Mesenchymal stem cell (in vitro differentiated cells and primary cell): ENCODE data around the gene C1orf167.
A peak's percentile ranks its signal among the peaks of the same experiment; 100 is the strongest.

ENCODE experiments used
- DNase-seq: peaks from one replicate; pipeline ENCODE4 v3.0.0-alpha.2; 2013
- H2AFZ ChIP-seq: one replicate; pipeline ENCODE4 v1.6.1; 2013; ENCODE audit warnings: low read depth, mild to moderate bottlenecking, control low read depth, inconsistent platforms, low read length, moderate library complexity
- H2AK5ac ChIP-seq: 2 replicates; pipeline ENCODE4 v1.6.1; 2013; ENCODE audit warnings: low read length, moderate library complexity, mild to moderate bottlenecking, inconsistent platforms; ENCODE audit not compliant: severe bottlenecking
- H2BK120ac ChIP-seq: one replicate; pipeline ENCODE4 v1.6.1; 2013; ENCODE audit warnings: low read depth, mild to moderate bottlenecking, inconsistent platforms, low read length, moderate library complexity
- H2BK12ac ChIP-seq, 2 experiments: one replicate each; pipeline ENCODE4 v1.6.1; 2013; ENCODE audit warnings: inconsistent platforms in 2 of 2, low read length in 2 of 2, mild to moderate bottlenecking in 2 of 2, moderate library complexity in 2 of 2, control low read depth in 1 of 2
- H2BK15ac ChIP-seq: one replicate; pipeline ENCODE4 v1.6.1; 2013; ENCODE audit warnings: mild to moderate bottlenecking, low read depth, inconsistent platforms; ENCODE audit not compliant: poor library complexity, severe bottlenecking
- H2BK5ac ChIP-seq: 2 replicates; pipeline ENCODE4 v1.6.1; 2013; ENCODE audit warnings: low read depth, mild to moderate bottlenecking, low read length, control low read depth, inconsistent platforms; ENCODE audit not compliant: poor library complexity, severe bottlenecking
- H3K14ac ChIP-seq, 2 experiments: one replicate each; pipeline ENCODE4 v1.6.1; 2013; ENCODE audit warnings: inconsistent platforms in 2 of 2, low read length in 2 of 2, control low read depth in 1 of 2, mild to moderate bottlenecking in 1 of 2, moderate library complexity in 1 of 2
- H3K18ac ChIP-seq, 2 experiments: one replicate each; pipeline ENCODE4 v1.6.1; 2013; ENCODE audit warnings: inconsistent platforms in 2 of 2, low read length in 2 of 2, control low read depth in 1 of 2, low read depth in 1 of 2, mild to moderate bottlenecking in 1 of 2
- H3K23ac ChIP-seq, 2 experiments: one replicate each; pipeline ENCODE4 v1.6.1; 2013; ENCODE audit warnings: inconsistent platforms in 2 of 2, low read length in 2 of 2, mild to moderate bottlenecking in 2 of 2, moderate library complexity in 2 of 2, control low read depth in 1 of 2
- H3K27ac ChIP-seq: 2 replicates; pipeline ENCODE4 v1.5.1; 2013; ENCODE audit warnings: mild to moderate bottlenecking, moderate library complexity, low read length, control low read depth, inconsistent platforms; ENCODE audit not compliant: poor library complexity, severe bottlenecking
- H3K27me3 ChIP-seq, 2 experiments: 2 replicates each; pipeline versions ENCODE4 v1.6.1 to v1.7.0; 2013; ENCODE audit warnings: low read length in 2 of 2, mild to moderate bottlenecking in 2 of 2, moderate library complexity in 2 of 2, control low read depth in 1 of 2, inconsistent platforms in 1 of 2; ENCODE audit not compliant: control insufficient read depth in 1 of 2, insufficient read depth in 1 of 2
- H3K36me3 ChIP-seq, 2 experiments: 2 replicates each; pipeline versions ENCODE4 v1.6.1 to v1.7.0; 2013; ENCODE audit warnings: low read length in 2 of 2, control low read depth in 1 of 2, inconsistent platforms in 1 of 2, low read depth in 1 of 2, mild to moderate bottlenecking in 1 of 2; ENCODE audit not compliant: insufficient read depth in 2 of 2, control insufficient read depth in 1 of 2
- H3K4ac ChIP-seq, 2 experiments: one replicate each; pipeline ENCODE4 v1.6.1; 2013; ENCODE audit warnings: inconsistent platforms in 2 of 2, low read length in 2 of 2, mild to moderate bottlenecking in 2 of 2, moderate library complexity in 2 of 2, control low read depth in 1 of 2, low read depth in 1 of 2
- H3K4me1 ChIP-seq: 2 replicates; pipeline ENCODE4 v1.6.1; 2013; ENCODE audit warnings: low read depth, low read length, control low read depth; ENCODE audit not compliant: control insufficient read depth, insufficient read depth
- H3K4me2 ChIP-seq: 2 replicates; pipeline ENCODE4 v1.6.1; 2013; ENCODE audit warnings: low read length, mild to moderate bottlenecking, inconsistent platforms; ENCODE audit not compliant: poor library complexity, severe bottlenecking
- H3K4me3 ChIP-seq, 2 experiments: 2 replicates each; pipeline versions ENCODE4 v1.5.1 to v1.7.0; 2013; ENCODE audit warnings: low read length in 2 of 2, mild to moderate bottlenecking in 2 of 2, control low read depth in 1 of 2, low read depth in 1 of 2; ENCODE audit not compliant: insufficient read depth in 1 of 2
- H3K79me1 ChIP-seq: replicated peaks from 2 replicates; pipeline ENCODE4 v1.6.1; 2013; ENCODE audit warnings: mild to moderate bottlenecking, control low read depth, low read length, inconsistent platforms; ENCODE audit not compliant: poor library complexity, severe bottlenecking
- H3K9ac ChIP-seq: 2 replicates; pipeline ENCODE4 v1.7.0; 2013; ENCODE audit warnings: mild to moderate bottlenecking, low read length, moderate library complexity
- H3K9me3 ChIP-seq: 2 replicates; pipeline ENCODE4 v1.7.0; 2013; ENCODE audit warnings: mild to moderate bottlenecking, low read length; ENCODE audit not compliant: control insufficient read depth
- H4K8ac ChIP-seq: one replicate; pipeline ENCODE4 v1.6.1; 2013; ENCODE audit warnings: inconsistent platforms, mild to moderate bottlenecking, low read length, moderate library complexity
- H4K91ac ChIP-seq: one replicate; pipeline ENCODE4 v1.6.1; 2013; ENCODE audit warnings: mild to moderate bottlenecking, low read length, inconsistent platforms
- WGBS: methylation state at CpG from one replicate; pipeline ENCODE4 v1.1.7; 2013; ENCODE audit warnings: mixed read lengths; 5-methylcytosine and 5-hydroxymethylcytosine counted together

C1orf167 gene

GRCh38 chr1:11729155-11729497 is 32.9 kb upstream of the C1orf167 start:
- Histone ChIP-seq H3K4me2 (no peak overlapping the region), H2BK120ac (no peak overlapping the region), H3K23ac (no peak overlapping the region), H3K14ac (peak overlapping the region in 1 of 2 experiments; percentile 0), H2BK12ac (peak overlapping the region; percentile 55), H3K4ac (no peak overlapping the region), H2BK5ac (no peak overlapping the region), H3K4me1 (peaks cover 21% of the 10 kb centered on the region), H2AK5ac (no peak overlapping the region), H3K79me1 (no peaks in the 10 kb centered on the region), H3K4me3 (no peak overlapping the region), H3K18ac (peak overlapping the region in 1 of 2 experiments; percentile 87), H3K36me3 (peaks cover 0 to 3% of the 10 kb centered on the region in 2 experiments), H3K27ac (no peak overlapping the region), H3K9me3 (no peaks in the 10 kb centered on the region), H3K9ac (no peak overlapping the region), H2AFZ (no peak overlapping the region), H2BK15ac (no peak overlapping the region), H4K8ac (peak overlapping the region; percentile 92), H4K91ac (peak overlapping the region; percentile 5), H3K27me3 (peaks cover 2 to 13% of the 10 kb centered on the region in 2 experiments)
- no peak for DNase-seq
- WGBS, result 96% methylated on average over 11 of the region's 11 CpGs

- Histone ChIP-seq H4K91ac (peak overlapping the region; percentile 72), H3K4me2 (no peak overlapping the region), H2BK15ac (no peak overlapping the region), H2AFZ (peak overlapping the region; percentile 55), H3K23ac (no peak overlapping the region), H3K4me3 (no peak overlapping the region), H4K8ac (peak overlapping the region; percentile 92), H2BK120ac (peak overlapping the region; percentile 69), H2BK5ac (no peak overlapping the region), H3K36me3 (peaks cover 0 to 3% of the 10 kb centered on the region in 2 experiments), H3K4me1 (peaks cover 21% of the 10 kb centered on the region), H2AK5ac (no peak overlapping the region), H3K27ac (peak overlapping the region; percentile 15), H2BK12ac (peak overlapping the region; percentile 55), H3K79me1 (no peaks in the 10 kb centered on the region), H3K9ac (no peak overlapping the region), H3K18ac (peak overlapping the region; percentile 46 to 87), H3K14ac (peak overlapping the region in 1 of 2 experiments; percentile 77), H3K4ac (peak overlapping the region in 1 of 2 experiments; percentile 24), H3K27me3 (peaks cover 0 to 6% of the 10 kb centered on the region in 2 experiments), H3K9me3 (no peaks in the 10 kb centered on the region)
- peak; percentile 42 for DNase-seq
- WGBS, result 59% methylated on average over 26 of the region's 26 CpGs
These were observed 32.2 kb upstream of the C1orf167 start for GRCh38 chr1:11729498-11730428.

GRCh38 chr1:11730429-11730891 is 31.5 kb upstream of the C1orf167 start:
- Histone ChIP-seq H3K27me3 (no peaks in the 10 kb centered on the region), H2BK15ac (peak overlapping the region; percentile 32), H3K18ac (peak overlapping the region; percentile 70 to 87), H3K9ac (no peak overlapping the region), H3K79me1 (no peaks in the 10 kb centered on the region), H4K8ac (peak overlapping the region; percentile 66), H2AK5ac (no peak overlapping the region), H2BK5ac (no peak overlapping the region), H3K4me1 (peaks cover 21% of the 10 kb centered on the region), H3K9me3 (no peaks in the 10 kb centered on the region), H3K27ac (no peak overlapping the region), H2BK12ac (peak overlapping the region in 1 of 2 experiments; percentile 51), H3K14ac (no peak overlapping the region), H2AFZ (no peak overlapping the region), H3K4me2 (no peak overlapping the region), H3K23ac (no peak overlapping the region), H4K91ac (peak overlapping the region; percentile 72), H3K4ac (peak overlapping the region; percentile 53 to 79), H2BK120ac (peak overlapping the region; percentile 76), H3K4me3 (no peak overlapping the region), H3K36me3 (peaks cover 0 to 3% of the 10 kb centered on the region in 2 experiments)
- DNase-seq, result peak; percentile 73
- WGBS, result 24% methylated on average over 5 of the region's 5 CpGs

GRCh38 chr1:11731691-11732283 is 30.2 kb upstream of the C1orf167 start:
- peaks cover 0 to 3% of the 10 kb centered on the region in 2 experiments for H3K36me3 ChIP-seq
- peak overlapping the region; percentile 83 for H3K9ac ChIP-seq
- H2BK5ac ChIP-seq, result no peak overlapping the region
- H2BK15ac ChIP-seq, result no peak overlapping the region
- no peak overlapping the region for H3K27ac ChIP-seq
- peak overlapping the region in 1 of 2 experiments; percentile 77 for H3K23ac ChIP-seq
- DNase-seq, result peak; percentile 87
- H4K91ac ChIP-seq, result peak overlapping the region; percentile 29
- H3K18ac ChIP-seq, result peak overlapping the region; percentile 66 to 92
- WGBS, result 18% methylated on average over 16 of the region's 17 CpGs
- peak overlapping the region; percentile 2 for H2BK120ac ChIP-seq
- H3K9me3 ChIP-seq, result no peaks in the 10 kb centered on the region
- H2AFZ ChIP-seq, result peak overlapping the region; percentile 59
- peak overlapping the region; percentile 20 to 45 for H2BK12ac ChIP-seq
- no peaks in the 10 kb centered on the region for H3K79me1 ChIP-seq
- peak overlapping the region in 1 of 2 experiments; percentile 72 for H3K4me3 ChIP-seq
- H3K4me2 ChIP-seq, result no peak overlapping the region
- H3K14ac ChIP-seq, result peak overlapping the region in 1 of 2 experiments; percentile 6
- H2AK5ac ChIP-seq, result no peak overlapping the region
- H3K4me1 ChIP-seq, result peaks cover 23% of the 10 kb centered on the region
- no peaks in the 10 kb centered on the region for H3K27me3 ChIP-seq
- peak overlapping the region; percentile 39 for H4K8ac ChIP-seq
- peak overlapping the region; percentile 57 to 76 for H3K4ac ChIP-seq
